Fibroblast of lung (primary cell): ENCODE data around the gene PSMC3.

Source experiments
- CTCF ChIP-seq, 2 donors: IDR thresholded peaks in 1 of 2; conservative IDR thresholded peaks in 1 of 2; 1 replicate in 1 of 2; 2 replicates in 1 of 2; pipeline ENCODE4 v1.5.1; 2011 to 2012; ENCODE audit warnings: low read length in 2 of 2, control low read depth in 1 of 2, inconsistent platforms in 1 of 2, low read depth in 1 of 2, mild to moderate bottlenecking in 1 of 2
- EZH2 ChIP-seq: IDR thresholded peaks from 2 replicates; pipeline ENCODE4 v1.5.1; 2012; ENCODE audit warnings: low read length, control low read depth, mild to moderate bottlenecking; ENCODE audit errors: missing control alignments

GRCh38 chr11:47446833-47447232 is 20.6 kb upstream of the PSMC3 start:
- TF ChIP-seq CTCF (conservative IDR thresholded peaks at IDR 0.05 in 1 of 2, IDR thresholded peaks at IDR 0.05 in 1 of 2; ENCODE audit: low read depth in 1 of 2, low read length in 2 of 2) (no peak), EZH2 (no peak)
